ENCODE results near the gene TMEM87A.

The TMEM87A gene

GRCh38 chr15:42207674-42208579 is 65.3 kb downstream of the TMEM87A start, which contains the start of gene VPS39:
Gene VPS39 (minus strand): TSS chr15:42208304. CDS start chr15:42208153, 151 bp downstream.
- Histone ChIP-seq H3K36me3 (ENCODE audit: insufficient read depth, low read length) (peaks cover 26% of the 10 kb centered on the region), H3K79me2 (ENCODE audit: control insufficient read depth, insufficient read depth, low read length, unreplicated experiment) (peaks cover 35% of the 10 kb centered on the region), H3K27me3 (ENCODE audit: insufficient read depth, low read length) (no peaks in the 10 kb centered on the region), H2AFZ (ENCODE audit: low read length, unreplicated experiment) (peak within 1 kb of the TSS; percentile 72), H3K27ac (ENCODE audit: low read depth, low read length) (peak within 1 kb of the TSS; percentile 45), H3K4me1 (ENCODE audit: control insufficient read depth, insufficient read depth, low read length, unreplicated experiment) (peaks cover 11% of the 10 kb centered on the region), H3K4me3 (ENCODE audit: low read depth, low read length) (peak within 1 kb of the TSS; percentile 94)

DNA sequence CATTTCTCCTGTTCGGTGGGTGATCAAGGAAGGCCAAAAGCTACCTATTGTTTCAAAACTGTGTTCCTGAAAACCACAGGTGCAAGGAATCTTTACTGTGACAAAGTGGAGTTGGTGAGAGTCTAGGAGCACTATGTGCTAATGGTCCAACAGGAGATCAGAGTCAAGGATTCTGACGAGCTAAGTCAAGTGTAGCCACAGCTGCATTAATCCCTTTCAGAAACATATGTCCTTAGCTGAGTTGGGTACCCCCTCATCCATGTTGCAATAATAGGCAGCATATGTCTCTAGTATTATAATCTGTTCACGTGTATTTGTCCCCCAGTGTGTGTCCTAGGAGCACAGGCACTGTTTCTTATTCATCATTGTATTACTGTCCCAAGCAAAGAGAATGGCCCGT is 66.8 kb downstream of the TMEM87A start:
- no peak overlapping the region for H2AFZ ChIP-seq (ENCODE audit: low read length, unreplicated experiment)
- H3K27me3 ChIP-seq (ENCODE audit: insufficient read depth, low read length): no peaks in the 10 kb centered on the region
- peaks cover 11% of the 10 kb centered on the region for H3K4me1 ChIP-seq (ENCODE audit: control insufficient read depth, insufficient read depth, low read length, unreplicated experiment)
- H3K79me2 ChIP-seq (ENCODE audit: control insufficient read depth, insufficient read depth, low read length, unreplicated experiment): peaks cover 41% of the 10 kb centered on the region
- peaks cover 31% of the 10 kb centered on the region for H3K36me3 ChIP-seq (ENCODE audit: insufficient read depth, low read length)
- peak overlapping the region; percentile 94 for H3K4me3 ChIP-seq (ENCODE audit: low read depth, low read length)
- no peak overlapping the region for H3K27ac ChIP-seq (ENCODE audit: low read depth, low read length)

DNA sequence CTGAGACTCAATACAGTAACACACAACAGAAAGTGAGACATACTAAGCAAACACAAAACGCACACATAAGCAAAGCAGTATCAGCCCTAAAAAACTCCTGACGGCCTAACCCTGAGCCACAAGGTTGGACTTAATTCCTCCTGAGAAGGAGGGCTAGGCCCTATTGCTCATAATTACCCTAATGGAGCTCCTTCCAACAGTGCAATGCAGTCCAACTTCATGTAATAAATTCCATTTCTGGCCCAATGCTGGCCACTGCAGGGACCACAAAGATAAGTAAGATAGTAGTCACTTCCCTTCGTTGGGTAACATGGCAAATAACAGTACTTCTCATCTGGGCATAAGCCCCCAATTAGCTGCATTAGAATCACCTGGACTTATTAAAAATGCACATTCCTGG is 69.3 kb downstream of the TMEM87A start:
- Histone ChIP-seq H3K36me3 (ENCODE audit: insufficient read depth, low read length) (peaks cover 12% of the 10 kb centered on the region; the same call in 1 of the 2 replicates), H3K27me3 (ENCODE audit: insufficient read depth, low read length) (no peaks in the 10 kb centered on the region), H3K27ac (ENCODE audit: low read depth, low read length) (no peak overlapping the region), H3K4me3 (ENCODE audit: low read depth, low read length) (no peak overlapping the region), H3K79me2 (ENCODE audit: control insufficient read depth, insufficient read depth, low read length, unreplicated experiment) (peaks cover 49% of the 10 kb centered on the region), H3K4me1 (ENCODE audit: control insufficient read depth, insufficient read depth, low read length, unreplicated experiment) (peaks cover 11% of the 10 kb centered on the region), H2AFZ (ENCODE audit: low read length, unreplicated experiment) (no peak overlapping the region)

GRCh38 chr15:42202653-42203052 is 70.6 kb downstream of the TMEM87A start:
- H3K36me3 ChIP-seq (ENCODE audit: insufficient read depth, low read length): peaks cover 16% of the 10 kb centered on the region
- no peak overlapping the region for H3K27ac ChIP-seq (ENCODE audit: low read depth, low read length)
- H3K4me1 ChIP-seq (ENCODE audit: control insufficient read depth, insufficient read depth, low read length, unreplicated experiment): peaks cover 15% of the 10 kb centered on the region
- H3K27me3 ChIP-seq (ENCODE audit: insufficient read depth, low read length): no peaks in the 10 kb centered on the region
- H2AFZ ChIP-seq (ENCODE audit: low read length, unreplicated experiment): no peak overlapping the region
- H3K4me3 ChIP-seq (ENCODE audit: low read depth, low read length): no peak overlapping the region
- H3K79me2 ChIP-seq (ENCODE audit: control insufficient read depth, insufficient read depth, low read length, unreplicated experiment): peaks cover 50% of the 10 kb centered on the region

DNA sequence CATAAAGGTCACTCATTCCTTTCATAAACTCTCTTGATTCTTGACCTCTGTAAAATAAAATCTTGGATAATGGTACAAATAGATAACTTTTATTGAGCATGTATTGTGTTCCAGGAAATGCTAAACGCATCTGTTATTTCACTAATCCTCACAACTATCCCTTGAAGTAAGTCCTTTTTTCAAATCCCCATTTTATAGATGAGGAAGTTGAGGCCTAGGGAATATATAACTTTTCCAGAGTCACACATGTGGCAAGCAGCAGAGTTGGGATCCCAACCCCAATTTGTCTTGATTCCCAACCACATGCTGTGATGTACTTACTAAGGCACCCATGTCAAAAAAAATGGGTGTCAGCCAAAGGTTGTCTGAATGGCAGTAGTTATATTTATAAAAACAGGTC is 71.4 kb downstream of the TMEM87A start:
- peaks cover 14% of the 10 kb centered on the region for H3K4me1 ChIP-seq (ENCODE audit: control insufficient read depth, insufficient read depth, low read length, unreplicated experiment)
- H2AFZ ChIP-seq (ENCODE audit: low read length, unreplicated experiment): no peak overlapping the region
- H3K79me2 ChIP-seq (ENCODE audit: control insufficient read depth, insufficient read depth, low read length, unreplicated experiment): peaks cover 42% of the 10 kb centered on the region

DNA sequence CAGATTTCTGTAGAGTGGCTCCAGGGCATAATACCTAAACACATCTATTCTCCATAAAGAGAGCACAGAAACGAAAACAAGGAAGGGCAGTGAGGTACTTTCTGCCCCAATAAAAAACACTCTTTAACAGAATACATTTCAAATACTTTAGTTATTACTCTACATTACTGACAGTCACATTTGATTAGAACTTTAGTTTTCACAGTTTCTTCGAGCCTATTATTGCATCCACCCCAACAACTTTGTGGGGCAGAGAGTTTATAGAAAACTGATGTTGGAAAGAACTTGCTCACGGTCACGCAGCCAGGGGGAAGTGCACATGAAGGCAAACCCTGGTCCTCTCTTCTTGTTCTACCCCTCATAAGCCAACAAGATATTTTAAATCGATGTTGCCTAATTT is 74.1 kb downstream of the TMEM87A start:
- Histone ChIP-seq H3K4me1 (ENCODE audit: control insufficient read depth, insufficient read depth, low read length, unreplicated experiment) (peaks cover 17% of the 10 kb centered on the region), H2AFZ (ENCODE audit: low read length, unreplicated experiment) (no peak overlapping the region), H3K27ac (ENCODE audit: low read depth, low read length) (no peak overlapping the region), H3K4me3 (ENCODE audit: low read depth, low read length) (no peak overlapping the region), H3K79me2 (ENCODE audit: control insufficient read depth, insufficient read depth, low read length, unreplicated experiment) (peaks cover 25% of the 10 kb centered on the region), H3K27me3 (ENCODE audit: insufficient read depth, low read length) (no peaks in the 10 kb centered on the region), H3K36me3 (ENCODE audit: insufficient read depth, low read length) (peaks cover 17% of the 10 kb centered on the region)

More for the DNA sequence above, 71.4 kb downstream of the TMEM87A start:
- H3K27ac ChIP-seq (ENCODE audit: low read depth, low read length): no peak overlapping the region
- H3K4me3 ChIP-seq (ENCODE audit: low read depth, low read length): no peak overlapping the region
- H3K36me3 ChIP-seq (ENCODE audit: insufficient read depth, low read length): peaks cover 17% of the 10 kb centered on the region
- H3K27me3 ChIP-seq (ENCODE audit: insufficient read depth, low read length): no peaks in the 10 kb centered on the region

GRCh38 chr15:42198516-42198915 is 74.7 kb downstream of the TMEM87A start:
- peaks cover 17% of the 10 kb centered on the region for H3K36me3 ChIP-seq (ENCODE audit: insufficient read depth, low read length)
- peaks cover 21% of the 10 kb centered on the region for H3K79me2 ChIP-seq (ENCODE audit: control insufficient read depth, insufficient read depth, low read length, unreplicated experiment)
- H3K4me1 ChIP-seq (ENCODE audit: control insufficient read depth, insufficient read depth, low read length, unreplicated experiment): peaks cover 22% of the 10 kb centered on the region
- no peak overlapping the region for H3K27ac ChIP-seq (ENCODE audit: low read depth, low read length)
- no peaks in the 10 kb centered on the region for H3K27me3 ChIP-seq (ENCODE audit: insufficient read depth, low read length)
- no peak overlapping the region for H2AFZ ChIP-seq (ENCODE audit: low read length, unreplicated experiment)
- no peak overlapping the region for H3K4me3 ChIP-seq (ENCODE audit: low read depth, low read length)

DNA sequence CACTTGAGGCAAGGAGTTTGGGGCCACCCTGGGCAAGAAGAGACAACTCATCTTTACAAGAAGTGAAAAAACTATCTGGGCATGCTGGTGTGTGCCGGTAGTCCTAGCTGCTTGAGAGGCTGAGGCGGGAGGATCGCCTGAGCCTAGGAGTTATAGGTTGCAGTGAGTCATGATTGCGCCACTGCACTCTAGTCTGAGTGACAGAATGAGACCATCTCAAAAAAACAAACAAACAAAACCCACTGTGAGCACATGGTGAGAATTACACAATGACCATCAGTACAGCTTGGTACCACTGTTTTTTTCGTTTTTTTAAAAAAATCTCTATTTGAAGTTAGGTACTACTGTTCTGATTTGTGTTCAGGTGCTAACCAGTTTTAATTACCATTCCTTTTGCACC is 78.7 kb downstream of the TMEM87A start:
- no peak overlapping the region for H3K27ac ChIP-seq (ENCODE audit: low read depth, low read length)
- H3K4me1 ChIP-seq (ENCODE audit: control insufficient read depth, insufficient read depth, low read length, unreplicated experiment): peaks cover 22% of the 10 kb centered on the region
- H3K36me3 ChIP-seq (ENCODE audit: insufficient read depth, low read length): peaks cover 20% of the 10 kb centered on the region
- H3K4me3 ChIP-seq (ENCODE audit: low read depth, low read length): no peak overlapping the region
- peaks cover 7% of the 10 kb centered on the region for H3K79me2 ChIP-seq (ENCODE audit: control insufficient read depth, insufficient read depth, low read length, unreplicated experiment)
- no peaks in the 10 kb centered on the region for H3K27me3 ChIP-seq (ENCODE audit: insufficient read depth, low read length)
- no peak overlapping the region for H2AFZ ChIP-seq (ENCODE audit: low read length, unreplicated experiment)

- H2AFZ ChIP-seq (ENCODE audit: low read length, unreplicated experiment): no peak overlapping the region
- H3K4me1 ChIP-seq (ENCODE audit: control insufficient read depth, insufficient read depth, low read length, unreplicated experiment): peaks cover 22% of the 10 kb centered on the region
- no peaks in the 10 kb centered on the region for H3K27me3 ChIP-seq (ENCODE audit: insufficient read depth, low read length)
- H3K4me3 ChIP-seq (ENCODE audit: low read depth, low read length): no peak overlapping the region
- H3K27ac ChIP-seq (ENCODE audit: low read depth, low read length): no peak overlapping the region
- peaks cover 26% of the 10 kb centered on the region for H3K36me3 ChIP-seq (ENCODE audit: insufficient read depth, low read length)
- peaks cover 7% of the 10 kb centered on the region for H3K79me2 ChIP-seq (ENCODE audit: control insufficient read depth, insufficient read depth, low read length, unreplicated experiment)
These were observed 79.8 kb downstream of the TMEM87A start for GRCh38 chr15:42193383-42193782.

GRCh38 chr15:42191610-42192346 is 81.5 kb downstream of the TMEM87A start:
- H2AFZ ChIP-seq (ENCODE audit: low read length, unreplicated experiment): no peak overlapping the region
- peaks cover 15% of the 10 kb centered on the region for H3K4me1 ChIP-seq (ENCODE audit: control insufficient read depth, insufficient read depth, low read length, unreplicated experiment)
- no peak overlapping the region for H3K27ac ChIP-seq (ENCODE audit: low read depth, low read length)

More at GRCh38 chr15:42191610-42192346, 81.5 kb downstream of the TMEM87A start:
- Histone ChIP-seq H3K4me3 (ENCODE audit: low read depth, low read length) (no peak overlapping the region), H3K79me2 (ENCODE audit: control insufficient read depth, insufficient read depth, low read length, unreplicated experiment) (peaks cover 2% of the 10 kb centered on the region), H3K27me3 (ENCODE audit: insufficient read depth, low read length) (no peaks in the 10 kb centered on the region), H3K36me3 (ENCODE audit: insufficient read depth, low read length) (peaks cover 30% of the 10 kb centered on the region)

Data from ACC112 (cell line).